Measurements from ENCODE around the gene USP17L13.
"Not testable (repeated sequence)": the region's sequence is repeated elsewhere in the genome, so short reads cannot be mapped to it uniquely, and the experiment has no call there.

DNA sequence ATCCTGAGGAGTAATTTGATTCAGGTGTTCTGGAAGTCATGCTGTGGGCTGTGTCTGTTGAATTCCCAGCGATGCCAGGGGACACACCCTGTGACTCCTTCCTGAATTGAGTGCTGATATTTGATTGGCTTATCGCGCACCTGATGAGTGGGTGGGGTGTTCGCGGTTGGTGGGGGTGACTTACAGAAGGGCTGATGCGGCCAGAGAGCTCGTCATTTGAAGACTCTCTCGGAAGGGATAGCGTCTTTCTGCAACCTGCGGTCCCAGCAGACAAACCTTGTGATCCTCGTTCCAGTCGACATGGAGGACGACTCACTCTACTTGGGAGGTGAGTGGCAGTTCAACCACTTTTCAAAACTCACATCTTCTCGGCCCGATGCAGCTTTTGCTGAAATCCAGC is 9.4 kb downstream of the USP17L13 start, which contains the start of gene USP17L15:
- TF ChIP-seq, protein P1, sequence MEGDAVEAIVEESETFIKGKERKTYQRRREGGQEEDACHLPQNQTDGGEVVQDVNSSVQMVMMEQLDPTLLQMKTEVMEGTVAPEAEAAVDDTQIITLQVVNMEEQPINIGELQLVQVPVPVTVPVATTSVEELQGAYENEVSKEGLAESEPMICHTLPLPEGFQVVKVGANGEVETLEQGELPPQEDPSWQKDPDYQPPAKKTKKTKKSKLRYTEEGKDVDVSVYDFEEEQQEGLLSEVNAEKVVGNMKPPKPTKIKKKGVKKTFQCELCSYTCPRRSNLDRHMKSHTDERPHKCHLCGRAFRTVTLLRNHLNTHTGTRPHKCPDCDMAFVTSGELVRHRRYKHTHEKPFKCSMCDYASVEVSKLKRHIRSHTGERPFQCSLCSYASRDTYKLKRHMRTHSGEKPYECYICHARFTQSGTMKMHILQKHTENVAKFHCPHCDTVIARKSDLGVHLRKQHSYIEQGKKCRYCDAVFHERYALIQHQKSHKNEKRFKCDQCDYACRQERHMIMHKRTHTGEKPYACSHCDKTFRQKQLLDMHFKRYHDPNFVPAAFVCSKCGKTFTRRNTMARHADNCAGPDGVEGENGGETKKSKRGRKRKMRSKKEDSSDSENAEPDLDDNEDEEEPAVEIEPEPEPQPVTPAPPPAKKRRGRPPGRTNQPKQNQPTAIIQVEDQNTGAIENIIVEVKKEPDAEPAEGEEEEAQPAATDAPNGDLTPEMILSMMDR (IDR thresholded peaks at IDR 0.05): not testable (repeated sequence)
- not testable (repeated sequence) for TF ChIP-seq POLR2AphosphoS5, EP300 (IDR thresholded peaks at IDR 0.05)

Measured in upper lobe of left lung (tissue), 4 donors.